Small intestine (tissue), 7 donors: Measurements from ENCODE around the gene IL18RAP. TPM values are rescaled to one million over a fixed set of nuclear protein-coding genes. Genes with fewer than 3 reads are reported as not detected.

ENCODE experiments used
- DNase-seq, 2 donors: peaks; one replicate each; pipeline versions ENCODE4 v3.0.0 to v3.0.0-alpha.2; 2013
- FAIRE-seq: peaks from 2 replicates; lab custom pipeline; 2012; peaks lifted over from hg19 to GRCh38; lab: Jason Lieb, UNC
- H3K27ac ChIP-seq, 3 donors: one replicate each; pipeline ENCODE4 v1.5.1; 2013; ENCODE audit warnings: low read length in 2 of 3, mild to moderate bottlenecking in 2 of 3, control low read depth in 1 of 3, inconsistent platforms in 1 of 3, low read depth in 1 of 3, moderate library complexity in 1 of 3
- H3K27me3 ChIP-seq, 3 donors: one replicate each; pipeline ENCODE4 v1.6.1; 2013; ENCODE audit warnings: low read length in 3 of 3, inconsistent platforms in 1 of 3; ENCODE audit not compliant: control insufficient read depth in 3 of 3, insufficient read depth in 3 of 3
- H3K36me3 ChIP-seq, 3 donors: one replicate each; pipeline ENCODE4 v1.6.1; 2013; ENCODE audit warnings: low read length in 3 of 3, inconsistent platforms in 1 of 3, low read depth in 1 of 3, mild to moderate bottlenecking in 1 of 3, moderate library complexity in 1 of 3; ENCODE audit not compliant: control insufficient read depth in 3 of 3, insufficient read depth in 2 of 3
- H3K4me1 ChIP-seq, 3 donors: one replicate each; pipeline ENCODE4 v1.6.1; 2013; ENCODE audit warnings: low read length in 2 of 3, inconsistent platforms in 1 of 3, low read depth in 1 of 3, mild to moderate bottlenecking in 1 of 3, moderate library complexity in 1 of 3; ENCODE audit not compliant: control insufficient read depth in 3 of 3, insufficient read depth in 2 of 3
- H3K4me3 ChIP-seq, 3 donors: one replicate each; pipeline ENCODE4 v1.5.1; 2013; ENCODE audit warnings: low read length in 3 of 3, control low read depth in 1 of 3, inconsistent platforms in 1 of 3, low read depth in 1 of 3, mild to moderate bottlenecking in 1 of 3, moderate library complexity in 1 of 3
- H3K9me3 ChIP-seq, 2 donors: one replicate each; pipeline ENCODE4 v1.6.1; 2013; ENCODE audit warnings: low read depth in 1 of 2, low read length in 1 of 2; ENCODE audit not compliant: control insufficient read depth in 2 of 2, insufficient read depth in 1 of 2
- WGBS, 3 donors: extraction: QIAGEN DNeasy Blood & Tissue Kit; methylation state at CpG; one replicate each; pipeline ENCODE4 v1.1.7; 2013; 5-methylcytosine and 5-hydroxymethylcytosine counted together
- polyA plus RNA-seq, 4 donors: library from polyadenylated mRNA; stranded (reverse) in 3 of 4; unstranded in 1 of 4; fragments of 200-250 nt in 3 of 4; fragments of 120-200 nt in 1 of 4; gene quantifications; one replicate each; pipeline versions ENCODE4 v1.2.1 to v1.2.3, GENCODE V29; 2013
- donor health status: healthy with polysubstance abuse.
- donor health status: control.
- donor health status: control.
- donor health status: Bipolar disorder and iron deficiency.
- donor health status: healthy.

The IL18RAP gene
- polyA plus RNA-seq, 4 donors: 0.22 to 1.00 (median 0.47) TPM

GRCh38 chr2:102392096-102392495, 30.9 kb upstream of the IL18RAP start:
- no peak overlapping the region for H3K27ac ChIP-seq
- H3K27me3 ChIP-seq: no peaks in the 10 kb centered on the region
- WGBS, 3 donors: 78 to 80% (median 78%) methylated on average over 3 of the region's 3 CpGs
- no peaks in the 10 kb centered on the region for H3K4me1 ChIP-seq
- no peaks in the 10 kb centered on the region for H3K36me3 ChIP-seq
- no peak overlapping the region for H3K4me3 ChIP-seq
- H3K9me3 ChIP-seq: no peaks in the 10 kb centered on the region
- DNase-seq (no peak), FAIRE-seq (no peak)

DNA sequence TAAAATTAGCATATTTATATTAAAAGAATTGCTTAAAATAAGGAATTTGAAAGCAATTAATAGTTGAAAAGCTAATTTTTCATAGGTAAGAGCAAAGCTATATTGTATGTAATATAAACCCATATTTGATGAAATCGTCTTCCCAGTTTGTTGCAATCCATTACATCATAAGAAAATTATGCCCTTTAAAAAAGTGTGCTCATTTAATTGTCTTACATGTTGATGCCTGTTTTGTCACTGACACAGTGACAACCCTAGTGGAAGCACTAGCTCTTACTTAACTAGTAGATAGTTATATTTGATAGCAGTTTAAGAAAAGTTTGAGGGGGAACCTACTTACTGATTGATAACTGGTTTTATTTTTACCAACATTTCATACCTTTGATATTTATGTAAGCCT, 30.0 kb upstream of the IL18RAP start:
- Histone ChIP-seq H3K27me3 (no peaks in the 10 kb centered on the region), H3K36me3 (no peaks in the 10 kb centered on the region), H3K4me1 (no peaks in the 10 kb centered on the region), H3K27ac (no peak overlapping the region), H3K9me3 (no peaks in the 10 kb centered on the region), H3K4me3 (no peak overlapping the region)
- FAIRE-seq (peak; percentile 91), DNase-seq (no peak)
- 46 to 56% (median 50%) methylated on average over 1 of the region's 1 CpG for WGBS, 3 donors

DNA sequence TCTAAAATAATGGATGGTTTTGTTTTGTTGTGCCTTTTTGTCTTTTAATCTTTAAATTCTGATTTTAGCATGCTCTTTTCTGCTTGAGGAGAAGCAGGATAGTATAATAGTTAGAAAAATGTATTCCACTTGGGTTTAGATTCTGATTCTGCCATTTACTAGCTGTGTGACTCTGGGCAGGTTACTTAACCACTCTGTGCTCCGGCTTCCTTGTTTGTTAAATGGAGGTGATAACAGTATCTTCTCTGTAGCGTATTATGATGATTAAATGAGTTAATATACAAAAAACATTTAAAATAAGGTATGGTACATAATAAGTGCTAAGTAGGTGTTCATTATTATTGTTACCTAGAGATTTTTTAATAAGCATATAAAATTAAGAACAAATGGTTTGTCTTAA, 26.9 kb upstream of the IL18RAP start:
- Histone ChIP-seq H3K27me3 (no peaks in the 10 kb centered on the region), H3K9me3 (no peaks in the 10 kb centered on the region), H3K4me3 (no peak overlapping the region), H3K27ac (no peak overlapping the region), H3K36me3 (no peaks in the 10 kb centered on the region), H3K4me1 (no peaks in the 10 kb centered on the region)
- no peak for DNase-seq
- 75 to 94% (median 88%) methylated on average over 2 of the region's 2 CpGs for WGBS, 3 donors
- no peak for FAIRE-seq

GRCh38 chr2:102397209-102397608, 25.8 kb upstream of the IL18RAP start:
- Histone ChIP-seq H3K4me1 (no peaks in the 10 kb centered on the region), H3K4me3 (no peak overlapping the region), H3K27ac (no peak overlapping the region), H3K27me3 (no peaks in the 10 kb centered on the region), H3K36me3 (no peaks in the 10 kb centered on the region), H3K9me3 (no peaks in the 10 kb centered on the region)
- WGBS, 3 donors: 78 to 92% (median 90%) methylated on average over 6 of the region's 6 CpGs
- FAIRE-seq (no peak), DNase-seq (no peak)

GRCh38 chr2:102399499-102400141, 23.3 kb upstream of the IL18RAP start:
- Histone ChIP-seq H3K27ac (no peak overlapping the region), H3K9me3 (no peaks in the 10 kb centered on the region), H3K4me1 (no peaks in the 10 kb centered on the region), H3K4me3 (no peak overlapping the region), H3K36me3 (no peaks in the 10 kb centered on the region), H3K27me3 (no peaks in the 10 kb centered on the region)
- DNase-seq: peak in 1 of 2 donors; percentile 8
- no peak for FAIRE-seq
- 64 to 77% (median 69%) methylated on average over 7 of the region's 7 CpGs for WGBS, 3 donors

DNA sequence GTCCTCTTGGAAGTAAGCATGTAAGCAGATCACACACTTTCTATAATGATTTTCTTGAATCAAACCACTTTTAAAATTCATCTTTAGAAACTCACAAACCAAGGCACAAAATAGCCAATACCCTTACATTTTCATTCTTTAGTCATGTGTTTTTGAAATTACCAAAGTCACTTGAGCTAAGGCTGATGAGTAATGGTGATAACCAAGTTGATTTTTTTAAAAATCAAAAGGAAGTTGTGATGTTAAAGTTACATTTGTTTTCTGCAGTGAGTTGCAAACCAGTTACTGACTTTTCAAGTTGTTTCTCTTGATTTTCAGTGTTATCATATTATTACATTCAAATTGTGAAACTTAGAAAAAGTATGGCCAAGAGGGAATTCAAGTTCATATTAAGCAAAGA, 21.5 kb upstream of the IL18RAP start:
- Histone ChIP-seq H3K36me3 (no peaks in the 10 kb centered on the region), H3K27me3 (no peaks in the 10 kb centered on the region), H3K4me3 (no peak overlapping the region), H3K9me3 (no peaks in the 10 kb centered on the region), H3K27ac (no peak overlapping the region), H3K4me1 (no peaks in the 10 kb centered on the region)
- no peak for FAIRE-seq
- no peak for DNase-seq

DNA sequence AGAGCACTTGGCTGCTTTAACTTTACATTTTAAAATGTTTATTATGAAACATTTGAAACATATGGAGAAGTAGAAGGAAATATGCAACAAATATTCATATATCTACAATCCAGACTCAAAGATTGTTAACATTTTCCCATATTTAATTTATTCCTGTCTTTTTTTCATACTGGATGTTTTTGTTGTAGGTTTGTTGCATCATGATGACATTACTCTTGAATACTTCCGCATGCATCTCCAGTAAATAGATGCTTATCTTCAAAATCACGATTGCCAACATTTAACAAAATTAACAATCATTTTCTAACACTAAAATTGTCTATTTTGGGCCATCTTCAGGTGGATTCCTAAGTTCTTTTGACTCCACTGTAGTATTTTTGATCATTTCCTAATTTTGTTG, 21.1 kb upstream of the IL18RAP start:
- Histone ChIP-seq H3K27me3 (no peaks in the 10 kb centered on the region), H3K27ac (no peak overlapping the region), H3K9me3 (no peaks in the 10 kb centered on the region), H3K4me3 (no peak overlapping the region), H3K4me1 (no peaks in the 10 kb centered on the region), H3K36me3 (no peaks in the 10 kb centered on the region)
- FAIRE-seq (no peak), DNase-seq (no peak)
- 89 to 93% (median 91%) methylated on average over 2 of the region's 2 CpGs for WGBS, 3 donors

DNA sequence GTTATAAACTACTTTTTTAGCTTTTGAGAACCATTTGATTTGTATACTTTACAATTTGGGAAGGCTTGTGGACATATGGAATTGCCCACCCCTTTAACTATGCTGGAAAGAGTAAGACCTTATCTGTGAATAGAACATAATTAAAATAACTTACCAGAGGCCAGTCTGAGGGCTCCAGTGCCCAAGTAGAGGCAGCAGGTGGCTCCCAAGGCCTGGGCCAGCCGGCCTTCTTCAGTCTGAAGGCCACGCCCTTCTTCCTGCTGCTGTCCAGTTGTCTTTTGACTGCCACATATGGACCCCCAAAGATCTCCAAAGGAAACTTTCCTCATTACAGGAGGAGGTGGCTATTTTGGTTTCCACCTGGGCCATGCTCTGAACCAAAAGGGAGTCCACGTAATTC, 12.0 kb upstream of the IL18RAP start:
- DNase-seq (no peak), FAIRE-seq (no peak)
- 80 to 93% (median 88%) methylated on average over 3 of the region's 3 CpGs for WGBS, 3 donors
- no peak overlapping the region for H3K4me3 ChIP-seq
- H3K27ac ChIP-seq: no peak overlapping the region
- no peaks in the 10 kb centered on the region for H3K4me1 ChIP-seq
- H3K36me3 ChIP-seq: no peaks in the 10 kb centered on the region
- H3K27me3 ChIP-seq: no peaks in the 10 kb centered on the region
- peaks cover 0 to 12% of the 10 kb centered on the region in 2 donors for H3K9me3 ChIP-seq

- Histone ChIP-seq H3K27ac (no peak overlapping the region), H3K4me1 (no peaks in the 10 kb centered on the region), H3K4me3 (no peak overlapping the region), H3K9me3 (peaks cover 0 to 12% of the 10 kb centered on the region in 2 donors), H3K36me3 (no peaks in the 10 kb centered on the region), H3K27me3 (no peaks in the 10 kb centered on the region)
- DNase-seq (no peak), FAIRE-seq (no peak)
- WGBS, 3 donors: 80 to 91% (median 84%) methylated on average over 3 of the region's 3 CpGs
Observed at GRCh38 chr2:102412199-102412598, 10.8 kb upstream of the IL18RAP start.
